ENCODE data around the gene RCC1. TPM values are rescaled to one million over a fixed set of nuclear protein-coding genes. Genes with fewer than 3 reads are reported as not detected.
"Not testable (repeated sequence)": the region's sequence is repeated elsewhere in the genome, so short reads cannot be mapped to it uniquely, and the experiment has no call there.

RCC1 gene
- total RNA-seq, 4 donors from 2014 or later: 13.0 to 87.9 (median 36.3) TPM

DNA sequence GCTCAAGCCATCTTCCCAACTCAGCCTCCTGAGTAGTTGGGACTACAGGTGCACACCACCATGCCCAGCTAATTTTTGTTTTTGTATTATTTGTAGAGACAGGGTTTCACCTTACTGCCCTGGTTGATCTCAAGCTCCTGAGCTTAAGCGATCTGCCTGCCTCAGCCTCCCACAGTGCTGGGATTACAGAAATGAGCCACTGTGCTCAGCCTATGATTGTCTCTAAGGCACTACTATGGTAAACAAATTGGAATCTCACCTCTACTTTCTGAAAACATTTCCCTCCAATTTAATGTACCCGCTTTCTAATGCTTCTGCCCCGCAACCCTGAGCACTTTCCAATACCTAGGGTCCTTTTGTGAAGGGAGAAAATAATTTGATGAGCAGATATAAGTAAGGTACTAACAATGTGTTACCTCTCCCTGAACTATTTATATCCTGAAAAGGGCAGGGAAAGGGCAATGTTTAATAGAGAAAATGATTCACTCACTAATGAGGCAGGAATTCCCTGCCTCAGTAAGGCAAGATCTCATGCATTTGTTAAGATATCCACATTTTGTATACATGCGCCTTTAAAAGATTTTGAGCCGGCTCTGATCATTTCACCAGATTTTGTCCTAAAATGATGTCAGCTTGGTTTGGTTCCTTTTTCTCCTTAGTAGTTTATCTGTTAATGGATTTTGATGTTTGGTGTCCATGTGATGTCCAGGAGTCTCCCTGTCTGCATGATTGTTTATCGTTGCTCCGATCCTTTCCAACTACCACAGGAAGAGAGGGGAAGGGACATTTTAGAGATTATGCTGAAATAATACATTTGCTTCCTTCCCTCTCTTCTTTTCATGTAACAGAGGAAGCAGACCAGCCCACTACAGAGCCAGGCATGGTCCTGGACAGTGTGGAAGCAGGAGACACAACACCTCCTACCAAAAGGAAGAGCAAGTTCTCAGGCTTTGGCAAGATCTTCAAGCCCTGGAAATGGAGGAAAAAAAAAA is 47.3 kb upstream of the RCC1 start:
- H3K27me3 ChIP-seq: no peaks in the 10 kb centered on the region
- TF ChIP-seq, protein P1, sequence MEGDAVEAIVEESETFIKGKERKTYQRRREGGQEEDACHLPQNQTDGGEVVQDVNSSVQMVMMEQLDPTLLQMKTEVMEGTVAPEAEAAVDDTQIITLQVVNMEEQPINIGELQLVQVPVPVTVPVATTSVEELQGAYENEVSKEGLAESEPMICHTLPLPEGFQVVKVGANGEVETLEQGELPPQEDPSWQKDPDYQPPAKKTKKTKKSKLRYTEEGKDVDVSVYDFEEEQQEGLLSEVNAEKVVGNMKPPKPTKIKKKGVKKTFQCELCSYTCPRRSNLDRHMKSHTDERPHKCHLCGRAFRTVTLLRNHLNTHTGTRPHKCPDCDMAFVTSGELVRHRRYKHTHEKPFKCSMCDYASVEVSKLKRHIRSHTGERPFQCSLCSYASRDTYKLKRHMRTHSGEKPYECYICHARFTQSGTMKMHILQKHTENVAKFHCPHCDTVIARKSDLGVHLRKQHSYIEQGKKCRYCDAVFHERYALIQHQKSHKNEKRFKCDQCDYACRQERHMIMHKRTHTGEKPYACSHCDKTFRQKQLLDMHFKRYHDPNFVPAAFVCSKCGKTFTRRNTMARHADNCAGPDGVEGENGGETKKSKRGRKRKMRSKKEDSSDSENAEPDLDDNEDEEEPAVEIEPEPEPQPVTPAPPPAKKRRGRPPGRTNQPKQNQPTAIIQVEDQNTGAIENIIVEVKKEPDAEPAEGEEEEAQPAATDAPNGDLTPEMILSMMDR (IDR thresholded peaks at IDR 0.05): no peak
- TF ChIP-seq POLR2A (IDR thresholded peaks at IDR 0.05) (no peak), POLR2AphosphoS5 (IDR thresholded peaks at IDR 0.05) (no peak), EP300 (IDR thresholded peaks at IDR 0.05; ENCODE audit: low read depth) (no peak)
- peaks cover 0 to 11% (median 0%) of the 10 kb centered on the region in 4 donors for H3K4me1 ChIP-seq
- H3K9me3 ChIP-seq: no peaks in the 10 kb centered on the region
- no peak for DNase-seq
- intact Hi-C loops (cut with DNase I; ENCODE audit: low total_unique reads) (no loop called here), in situ Hi-C loops (cut with MboI; ENCODE audit: low pct_ligation_motif_present in 1 of 4, low pct_unique_long_range_greater_than_20kb in 1 of 4, low sequenced_read_pairs in 3 of 4) (no loop called here)
- H3K4me3 ChIP-seq: no peak overlapping the region
- 83 to 87% methylated on average over 6 to 7 of the region's 7 CpGs for WGBS, 2 donors (ENCODE audit: low coverage in 1 of 2)
- H3K36me3 ChIP-seq: peaks cover 0 to 18% (median 1%) of the 10 kb centered on the region in 4 donors
- no peak overlapping the region for H3K27ac ChIP-seq

DNA sequence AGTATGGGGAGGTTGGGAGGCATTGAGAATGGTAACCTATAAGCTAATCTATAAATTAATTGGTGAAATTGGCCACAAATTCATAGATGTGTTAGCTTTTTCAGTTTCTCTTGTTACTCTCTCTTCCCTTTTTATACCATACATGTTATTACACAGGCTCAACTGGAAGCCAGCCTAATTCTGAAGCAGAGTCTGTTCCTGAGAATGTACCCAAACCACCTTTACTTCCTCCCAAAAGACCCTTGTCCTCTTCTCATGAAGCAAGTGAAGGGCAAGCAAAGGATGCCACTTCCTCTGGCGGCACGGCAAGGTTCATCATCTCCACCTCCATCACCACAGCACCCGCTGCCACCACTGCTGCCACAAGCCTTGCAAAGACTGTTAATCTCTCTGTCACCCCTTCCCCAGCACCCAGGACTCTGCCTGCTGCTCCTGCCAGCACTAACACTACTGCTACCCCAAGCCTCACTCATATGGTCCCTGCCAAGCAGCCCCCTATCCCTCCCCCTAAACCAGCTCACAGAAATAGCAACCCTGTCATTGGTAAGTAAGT is 39.5 kb upstream of the RCC1 start:
- Histone ChIP-seq H3K27me3 (no peaks in the 10 kb centered on the region), H3K4me1 (no peaks in the 10 kb centered on the region), H3K9me3 (no peaks in the 10 kb centered on the region), H3K4me3 (no peak overlapping the region), H3K27ac (no peak overlapping the region), H3K36me3 (peaks cover 0 to 25% (median 12%) of the 10 kb centered on the region in 4 donors)
- 94% methylated on average over 3 of the region's 3 CpGs; no CpG with 5 or more reads in 1 of the 2 donors for WGBS, 2 donors (ENCODE audit: low coverage in 1 of 2)
- no peak for DNase-seq
- in situ Hi-C loops (cut with MboI; ENCODE audit: low pct_ligation_motif_present in 1 of 4, low pct_unique_long_range_greater_than_20kb in 1 of 4, low sequenced_read_pairs in 3 of 4) (no loop called here), intact Hi-C loops (cut with DNase I; ENCODE audit: low total_unique reads) (no loop called here)
- TF ChIP-seq POLR2AphosphoS5 (IDR thresholded peaks at IDR 0.05): no peak
- no peak for TF ChIP-seq EP300 (IDR thresholded peaks at IDR 0.05; ENCODE audit: low read depth)
- TF ChIP-seq POLR2A (IDR thresholded peaks at IDR 0.05): no peak
- TF ChIP-seq, protein P1 (IDR thresholded peaks at IDR 0.05): no peak

DNA sequence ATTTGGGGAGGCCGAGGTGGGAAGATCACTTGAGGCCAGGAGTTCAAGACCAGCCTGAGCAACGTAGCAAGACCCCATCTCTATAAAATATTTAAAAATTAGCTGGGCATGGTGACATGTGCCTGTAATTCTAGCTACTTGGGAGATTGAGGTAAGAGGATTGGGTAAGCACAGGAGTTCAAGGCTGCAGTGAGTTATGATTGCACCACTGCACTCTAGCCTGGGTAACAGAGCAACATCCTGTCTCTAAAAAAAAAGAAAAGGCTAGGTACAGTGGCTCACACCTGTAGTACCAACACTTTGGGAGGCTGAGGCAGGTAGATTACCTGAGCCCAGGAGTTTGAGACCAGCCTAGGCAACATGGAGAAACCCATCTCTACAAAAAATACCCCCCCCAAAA is 35.7 kb upstream of the RCC1 start:
- 40 to 94% methylated on average over 2 of the region's 2 CpGs for WGBS, 2 donors (ENCODE audit: low coverage in 1 of 2)
- Histone ChIP-seq H3K27ac (no peak overlapping the region), H3K4me3 (no peak overlapping the region), H3K36me3 (peaks cover 0 to 24% (median 11%) of the 10 kb centered on the region in 4 donors), H3K27me3 (no peaks in the 10 kb centered on the region), H3K9me3 (no peaks in the 10 kb centered on the region), H3K4me1 (no peaks in the 10 kb centered on the region)
- TF ChIP-seq POLR2AphosphoS5 (IDR thresholded peaks at IDR 0.05) (no peak), EP300 (IDR thresholded peaks at IDR 0.05; ENCODE audit: low read depth) (no peak), POLR2A (IDR thresholded peaks at IDR 0.05) (no peak)
- TF ChIP-seq, protein P1 (IDR thresholded peaks at IDR 0.05): no peak
- intact Hi-C loops (cut with DNase I; ENCODE audit: low total_unique reads) (no loop called here), in situ Hi-C loops (cut with MboI; ENCODE audit: low pct_ligation_motif_present in 1 of 4, low pct_unique_long_range_greater_than_20kb in 1 of 4, low sequenced_read_pairs in 3 of 4) (no loop called here)
- DNase-seq: no peak

DNA sequence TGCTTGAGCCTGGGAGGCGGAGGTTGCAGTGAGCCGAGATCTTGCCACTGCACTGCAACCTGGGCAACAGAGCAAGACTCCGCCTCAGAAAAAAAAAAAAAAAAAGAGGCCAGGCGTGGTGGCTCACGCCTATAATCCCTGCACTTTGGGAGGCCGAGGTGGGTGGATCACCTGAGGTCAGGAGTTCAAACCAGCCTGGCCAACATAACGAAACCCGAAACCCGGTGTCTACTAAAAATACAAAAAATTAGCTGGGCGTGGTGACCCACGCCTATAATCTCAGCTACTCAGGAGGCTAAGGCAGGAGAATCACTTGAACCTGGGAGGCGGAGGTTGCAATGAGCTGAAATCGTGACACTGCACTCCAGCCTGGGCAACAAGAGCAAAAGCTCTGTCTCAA is 26.3 kb upstream of the RCC1 start:
- WGBS, 2 donors (ENCODE audit: low coverage in 1 of 2): 70 to 80% methylated on average over 10 to 13 of the region's 13 CpGs
- H3K4me3 ChIP-seq; DNase-seq; H3K27me3 ChIP-seq; H3K27ac ChIP-seq; in situ Hi-C loops (cut with MboI; ENCODE audit: low pct_ligation_motif_present in 1 of 4, low pct_unique_long_range_greater_than_20kb in 1 of 4, low sequenced_read_pairs in 3 of 4); intact Hi-C loops (cut with DNase I; ENCODE audit: low total_unique reads); H3K9me3 ChIP-seq; H3K4me1 ChIP-seq: not testable (repeated sequence)
- peaks cover 0 to 52% (median 20%) of the 10 kb centered on the region in 4 donors for H3K36me3 ChIP-seq
